Glutamatergic neuron (in vitro differentiated cells): ENCODE data around the gene CD86. TPM values are rescaled to one million over a fixed set of nuclear protein-coding genes. Genes with fewer than 3 reads are reported as not detected.

Experiments used
- DNase-seq: peaks from one replicate; pipeline ENCODE4 v3.0.0; 2022
- H3K27ac Mint-ChIP-seq: one replicate; pipeline ENCODE4 v1.8.0; 2020; ENCODE audit warnings: mild to moderate bottlenecking, mixed read lengths, inconsistent platforms; ENCODE audit not compliant: unreplicated experiment
- H3K27me3 Mint-ChIP-seq: one replicate; pipeline ENCODE4 v1.8.0; 2020; ENCODE audit warnings: mild to moderate bottlenecking, moderate library complexity, mixed read lengths, inconsistent platforms; ENCODE audit not compliant: unreplicated experiment
- H3K36me3 Mint-ChIP-seq: one replicate; pipeline ENCODE4 v1.8.0; 2020; ENCODE audit warnings: mild to moderate bottlenecking, mixed read lengths, inconsistent platforms; ENCODE audit not compliant: unreplicated experiment
- H3K4me1 Mint-ChIP-seq: one replicate; pipeline ENCODE4 v1.8.0; 2020; ENCODE audit warnings: mild to moderate bottlenecking, low read depth, mixed read lengths, inconsistent platforms; ENCODE audit not compliant: unreplicated experiment
- H3K4me3 Mint-ChIP-seq: one replicate; pipeline ENCODE4 v1.8.0; 2020; ENCODE audit warnings: mild to moderate bottlenecking, mixed read lengths, inconsistent platforms; ENCODE audit not compliant: unreplicated experiment
- H3K9me3 Mint-ChIP-seq: one replicate; pipeline ENCODE4 v1.8.0; 2020; ENCODE audit warnings: mild to moderate bottlenecking, moderate library complexity, mixed read lengths, inconsistent platforms; ENCODE audit not compliant: unreplicated experiment
- CTCF ChIP-seq: fragments of 200-600 bp; sonication (generic); IDR thresholded peaks from one replicate; pipeline ENCODE4 v1.5.0; 2021; ENCODE audit not compliant: partially characterized antibody, unreplicated experiment
- total RNA-seq: library from RNA; stranded (reverse); fragmentation: NEBNext Ultra II Directional; extraction: Animal tissue kit (Norgen Biotek cat#: 25700); gene quantifications from one replicate; pipeline ENCODE4 v1.2.1, GENCODE V29; 2021; ENCODE audit not compliant: unreplicated experiment

CD86 gene
- total RNA-seq, 1 donor from 2014 or later: not detected

DNA sequence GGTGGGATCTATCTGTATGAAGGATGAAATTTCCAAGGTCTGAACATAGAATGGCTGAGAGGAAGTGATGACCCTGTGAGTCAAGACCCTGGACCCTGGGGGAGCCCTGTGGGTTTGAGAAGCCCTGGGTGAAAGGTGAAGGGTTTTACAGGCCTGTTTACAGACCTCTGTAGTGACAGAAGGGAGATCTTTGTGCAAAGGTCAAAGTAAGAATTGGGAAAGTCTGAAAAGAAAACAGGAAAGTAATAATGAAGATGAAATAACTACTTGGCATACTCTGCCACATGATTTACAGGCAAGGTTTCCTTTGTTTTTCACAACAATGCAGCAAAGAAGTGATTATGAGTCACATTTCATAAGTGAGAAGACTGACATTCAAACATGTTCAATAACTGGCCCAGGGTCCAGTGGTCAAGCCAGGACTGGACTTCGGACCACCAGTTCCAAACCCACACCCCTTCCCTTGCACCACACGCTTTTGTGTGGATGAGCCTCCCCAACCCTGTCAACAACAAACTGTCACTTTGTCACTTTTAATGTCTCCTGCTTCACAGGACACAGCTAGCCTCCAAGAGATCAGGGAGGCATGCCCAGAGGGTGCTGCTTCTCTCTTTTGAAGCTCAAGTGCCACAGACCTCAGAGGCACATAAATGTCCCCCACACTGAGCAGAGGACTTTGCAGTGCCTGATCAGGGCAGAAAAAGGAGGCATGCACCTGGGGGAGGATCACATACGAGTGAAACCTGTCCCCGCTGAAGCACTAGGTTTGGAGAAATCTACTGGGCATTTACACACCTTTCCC lies 21.5 kb downstream of the CD86 start:
- no peak overlapping the region for H3K4me3 Mint-ChIP-seq
- TF ChIP-seq CTCF: no peak
- H3K4me1 Mint-ChIP-seq: no peaks in the 10 kb centered on the region
- H3K27me3 Mint-ChIP-seq: peaks cover 2% of the 10 kb centered on the region
- H3K9me3 Mint-ChIP-seq: no peaks in the 10 kb centered on the region
- H3K27ac Mint-ChIP-seq: no peak overlapping the region
- DNase-seq: no peak
- H3K36me3 Mint-ChIP-seq: no peaks in the 10 kb centered on the region

DNA sequence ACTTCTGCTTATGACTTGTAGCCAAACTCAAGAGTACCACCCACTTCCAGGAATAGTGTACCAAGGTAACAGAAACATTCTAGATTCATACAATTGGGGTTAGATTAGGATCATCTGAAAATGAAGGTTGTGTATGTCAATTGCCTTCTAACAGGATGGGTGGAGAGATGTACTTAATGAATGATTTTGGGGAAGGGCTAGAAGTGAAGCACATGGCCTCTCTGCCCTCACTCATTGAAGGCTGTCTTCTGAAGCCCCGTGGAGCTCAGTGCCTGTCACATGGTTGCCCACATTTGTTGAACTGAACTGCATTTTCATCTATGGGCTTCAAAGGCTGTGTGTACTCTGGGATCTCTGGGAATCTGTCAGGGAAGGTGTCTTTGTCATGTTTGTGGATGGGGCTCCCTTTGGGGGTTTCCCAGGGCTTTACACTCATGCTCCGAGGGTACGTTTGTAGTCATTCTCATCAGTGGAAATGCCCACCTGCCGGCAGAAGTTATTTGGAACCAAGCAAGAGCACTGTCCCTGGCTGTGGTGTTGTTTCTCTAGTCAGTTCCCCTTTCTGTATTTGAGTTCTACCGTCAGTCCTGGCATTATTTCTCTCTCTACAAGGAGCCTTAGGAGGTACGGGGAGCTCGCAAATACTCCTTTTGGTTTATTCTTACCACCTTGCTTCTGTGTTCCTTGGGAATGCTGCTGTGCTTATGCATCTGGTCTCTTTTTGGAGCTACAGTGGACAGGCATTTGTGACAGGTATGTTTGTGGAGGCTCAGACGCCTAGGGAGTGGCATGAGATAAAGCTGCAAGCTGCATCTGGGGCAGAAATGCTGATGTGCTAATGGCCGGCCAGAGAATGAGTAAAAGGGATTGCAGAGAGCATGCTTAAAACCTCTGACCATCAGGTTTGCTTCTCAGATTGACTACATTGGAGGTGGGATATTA lies 22.4 kb downstream of the CD86 start:
- Mint-ChIP-seq H3K4me1 (no peaks in the 10 kb centered on the region), H3K9me3 (no peaks in the 10 kb centered on the region), H3K27ac (no peak overlapping the region), H3K4me3 (no peak overlapping the region), H3K36me3 (no peaks in the 10 kb centered on the region), H3K27me3 (peaks cover 2% of the 10 kb centered on the region)
- TF ChIP-seq CTCF: no peak
- DNase-seq: no peak

DNA sequence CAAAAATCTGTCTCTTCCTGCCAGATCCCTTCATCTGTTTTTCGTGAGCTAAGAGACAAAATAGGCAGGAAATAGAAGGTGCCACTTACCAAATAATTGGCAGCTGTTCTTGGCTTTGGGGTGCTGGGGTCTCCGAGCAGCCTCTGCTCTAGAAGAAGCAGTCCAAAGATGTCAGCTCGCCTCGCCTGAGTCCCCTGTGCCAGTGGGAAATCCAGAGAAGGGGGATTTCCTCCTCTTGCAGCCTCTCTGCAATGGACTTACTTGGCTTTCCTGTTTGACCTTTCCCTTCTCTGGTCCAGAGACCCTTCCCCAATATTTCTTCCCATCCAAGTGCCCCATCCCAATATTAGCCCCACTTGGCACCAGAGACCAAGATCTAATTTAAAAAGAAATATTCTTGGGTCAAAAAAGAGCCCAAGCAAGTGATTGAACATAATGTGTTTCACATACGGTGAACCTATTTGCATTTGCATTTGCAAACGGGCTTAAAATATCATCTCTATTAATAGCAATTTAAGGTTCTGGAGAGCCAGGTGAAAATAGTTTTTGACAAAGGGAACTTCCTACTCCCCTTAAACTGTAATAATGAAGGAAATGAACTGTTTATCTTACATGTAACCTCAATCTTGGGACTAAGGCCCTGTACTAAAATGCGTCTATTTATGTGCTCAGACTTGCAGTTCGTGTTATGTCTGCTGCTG lies 23.2 kb downstream of the CD86 start:
- no peak overlapping the region for H3K4me3 Mint-ChIP-seq
- no peak overlapping the region for H3K27ac Mint-ChIP-seq
- H3K9me3 Mint-ChIP-seq: no peaks in the 10 kb centered on the region
- no peaks in the 10 kb centered on the region for H3K4me1 Mint-ChIP-seq
- no peak for TF ChIP-seq CTCF
- DNase-seq: no peak
- H3K27me3 Mint-ChIP-seq: peaks cover 2% of the 10 kb centered on the region
- H3K36me3 Mint-ChIP-seq: no peaks in the 10 kb centered on the region

GRCh38 chr3:122079524-122080206 lies 24.5 kb downstream of the CD86 start:
- Mint-ChIP-seq H3K27ac (no peak overlapping the region), H3K27me3 (peaks cover 2% of the 10 kb centered on the region), H3K9me3 (no peaks in the 10 kb centered on the region), H3K4me3 (no peak overlapping the region), H3K36me3 (no peaks in the 10 kb centered on the region), H3K4me1 (no peaks in the 10 kb centered on the region)
- no peak for DNase-seq
- TF ChIP-seq CTCF: no peak
